Mesendoderm (in vitro differentiated cells): ENCODE measurements around the gene PICALM.

Experiments used
- DNase-seq: peaks from one replicate; pipeline ENCODE4 v3.0.0; 2013
- H2AK5ac ChIP-seq: 2 replicates; pipeline ENCODE4 v1.6.1; 2013; ENCODE audit warnings: low read length, inconsistent platforms
- H2BK120ac ChIP-seq: 2 replicates; pipeline ENCODE4 v1.6.1; 2013; ENCODE audit warnings: low read depth, mild to moderate bottlenecking, low read length, moderate library complexity, mixed read lengths
- H2BK15ac ChIP-seq: replicated peaks from 2 replicates; pipeline ENCODE4 v1.6.1; 2013; ENCODE audit warnings: low read depth, mild to moderate bottlenecking, moderate library complexity
- H2BK5ac ChIP-seq: 2 replicates; pipeline ENCODE4 v1.6.1; 2013; ENCODE audit warnings: low read length, inconsistent platforms
- H3K18ac ChIP-seq: 2 replicates; pipeline ENCODE4 v1.6.1; 2013; ENCODE audit warnings: mild to moderate bottlenecking, low read length, mixed read lengths
- H3K23ac ChIP-seq: one replicate; pipeline ENCODE4 v1.6.1; 2013; ENCODE audit warnings: low read length
- H3K27ac ChIP-seq: 2 replicates; pipeline ENCODE4 v1.5.1; 2013; ENCODE audit warnings: low read depth, mild to moderate bottlenecking, inconsistent platforms, low read length, moderate library complexity
- H3K27me3 ChIP-seq: 2 replicates; pipeline ENCODE4 v1.6.1; 2013; ENCODE audit warnings: low read length, control low read depth, mild to moderate bottlenecking, inconsistent platforms; ENCODE audit not compliant: insufficient read depth, poor library complexity
- H3K36me3 ChIP-seq: 2 replicates; pipeline ENCODE4 v1.6.1; 2013; ENCODE audit warnings: low read length, inconsistent platforms; ENCODE audit not compliant: control insufficient read depth, insufficient read depth
- H3K4ac ChIP-seq: one replicate; pipeline ENCODE4 v1.6.1; 2013; ENCODE audit warnings: low read depth, mild to moderate bottlenecking, low read length, moderate library complexity
- H3K4me1 ChIP-seq: 2 replicates; pipeline ENCODE4 v1.6.1; 2013; ENCODE audit warnings: low read depth, low read length, inconsistent platforms; ENCODE audit not compliant: control insufficient read depth
- H3K4me2 ChIP-seq: 2 replicates; pipeline ENCODE4 v1.6.1; 2013; ENCODE audit warnings: low read length
- H3K4me3 ChIP-seq: 2 replicates; pipeline ENCODE4 v1.5.1; 2013; ENCODE audit warnings: mild to moderate bottlenecking, low read length
- H3K56ac ChIP-seq: one replicate; pipeline ENCODE4 v1.6.1; 2013; ENCODE audit warnings: low read length
- H3K79me1 ChIP-seq: 2 replicates; pipeline ENCODE4 v1.6.1; 2013; ENCODE audit warnings: low read length, inconsistent platforms
- H3K79me2 ChIP-seq: 2 replicates; pipeline ENCODE4 v1.6.1; 2013; ENCODE audit warnings: mild to moderate bottlenecking, low read length; ENCODE audit not compliant: control insufficient read depth, insufficient read depth
- H3K9ac ChIP-seq: 2 replicates; pipeline ENCODE4 v1.6.1; 2013; ENCODE audit warnings: low read length, inconsistent platforms
- H4K5ac ChIP-seq: one replicate; pipeline ENCODE4 v1.6.1; 2013; ENCODE audit warnings: low read length
- H4K8ac ChIP-seq: one replicate; pipeline ENCODE4 v1.6.1; 2013; ENCODE audit warnings: low read depth, mild to moderate bottlenecking, control low read depth, low read length, moderate library complexity
- WGBS: extraction: QIAGEN DNeasy Blood & Tissue Kit; methylation state at CpG from one replicate; pipeline ENCODE4 v1.1.7; 2013; ENCODE audit warnings: low lambda C conversion rate, missing lambda C conversion rate; ENCODE audit not compliant: insufficient coverage; ENCODE audit errors: extremely low coverage; 5-methylcytosine and 5-hydroxymethylcytosine counted together

PICALM gene

GRCh38 chr11:86079421-86079820 lies 10.5 kb upstream of the PICALM start:
- Histone ChIP-seq H3K4me3 (no peak overlapping the region), H2BK120ac (no peak overlapping the region), H3K4me2 (no peak overlapping the region), H3K36me3 (no peaks in the 10 kb centered on the region), H4K5ac (no peak overlapping the region), H3K9ac (no peak overlapping the region), H2BK15ac (no peak overlapping the region), H3K23ac (no peak overlapping the region), H4K8ac (no peak overlapping the region), H3K56ac (no peak overlapping the region), H3K4ac (no peak overlapping the region), H3K79me1 (no peaks in the 10 kb centered on the region), H3K18ac (no peak overlapping the region), H3K4me1 (no peaks in the 10 kb centered on the region), H3K79me2 (no peaks in the 10 kb centered on the region), H2BK5ac (no peak overlapping the region), H3K27ac (no peak overlapping the region), H3K27me3 (no peaks in the 10 kb centered on the region), H2AK5ac (no peak overlapping the region)
- no CpG with 5 or more reads among the region's 3 CpGs for WGBS
- no peak for DNase-seq

GRCh38 chr11:86073948-86074347 lies 5.1 kb upstream of the PICALM start:
- no peak overlapping the region for H4K8ac ChIP-seq
- no CpG with 5 or more reads among the region's 2 CpGs for WGBS
- no peak overlapping the region for H3K4me3 ChIP-seq
- H3K27me3 ChIP-seq: no peaks in the 10 kb centered on the region
- no peak for DNase-seq
- no peak overlapping the region for H3K9ac ChIP-seq
- H2BK120ac ChIP-seq: no peak overlapping the region
- H2BK5ac ChIP-seq: no peak overlapping the region
- no peak overlapping the region for H3K23ac ChIP-seq
- H3K4me2 ChIP-seq: no peak overlapping the region
- H3K36me3 ChIP-seq: no peaks in the 10 kb centered on the region
- H3K79me1 ChIP-seq: no peaks in the 10 kb centered on the region
- H3K4ac ChIP-seq: no peak overlapping the region
- H4K5ac ChIP-seq: no peak overlapping the region
- no peak overlapping the region for H3K56ac ChIP-seq
- H3K27ac ChIP-seq: no peak overlapping the region
- H3K4me1 ChIP-seq: peaks cover 2% of the 10 kb centered on the region
- H3K79me2 ChIP-seq: no peaks in the 10 kb centered on the region
- H2AK5ac ChIP-seq: no peak overlapping the region
- no peak overlapping the region for H2BK15ac ChIP-seq
- no peak overlapping the region for H3K18ac ChIP-seq

DNA sequence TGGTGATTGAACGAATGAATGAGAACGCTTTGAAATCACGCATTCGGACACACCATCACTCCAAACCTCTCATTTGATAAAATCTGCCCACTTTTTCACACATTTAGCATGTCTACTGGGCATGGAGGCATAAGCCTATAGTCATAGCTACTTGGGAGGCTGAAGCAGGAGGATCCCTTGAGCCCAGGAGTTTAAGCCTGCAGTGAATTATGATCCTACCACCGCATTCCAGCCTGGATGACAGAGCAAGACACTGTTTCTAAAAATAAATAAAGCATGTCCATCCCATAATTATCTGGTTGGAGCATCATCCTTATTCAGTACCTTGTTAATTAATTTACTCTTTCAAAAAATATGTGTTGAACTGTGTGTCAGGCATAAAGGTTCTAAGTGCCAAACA lies 3.3 kb upstream of the PICALM start:
- Histone ChIP-seq H3K18ac (no peak overlapping the region), H2BK120ac (no peak overlapping the region), H3K4ac (no peak overlapping the region), H4K5ac (no peak overlapping the region), H3K27ac (no peak overlapping the region), H2BK5ac (no peak overlapping the region), H3K79me2 (peaks cover 14% of the 10 kb centered on the region), H4K8ac (no peak overlapping the region), H2AK5ac (no peak overlapping the region), H3K4me3 (no peak overlapping the region), H3K4me2 (no peak overlapping the region), H3K9ac (no peak overlapping the region), H3K4me1 (peaks cover 2% of the 10 kb centered on the region), H3K56ac (no peak overlapping the region), H3K36me3 (no peaks in the 10 kb centered on the region), H3K27me3 (no peaks in the 10 kb centered on the region), H3K23ac (no peak overlapping the region), H2BK15ac (no peak overlapping the region), H3K79me1 (no peaks in the 10 kb centered on the region)
- DNase-seq: no peak
- no CpG with 5 or more reads among the region's 5 CpGs for WGBS

DNA sequence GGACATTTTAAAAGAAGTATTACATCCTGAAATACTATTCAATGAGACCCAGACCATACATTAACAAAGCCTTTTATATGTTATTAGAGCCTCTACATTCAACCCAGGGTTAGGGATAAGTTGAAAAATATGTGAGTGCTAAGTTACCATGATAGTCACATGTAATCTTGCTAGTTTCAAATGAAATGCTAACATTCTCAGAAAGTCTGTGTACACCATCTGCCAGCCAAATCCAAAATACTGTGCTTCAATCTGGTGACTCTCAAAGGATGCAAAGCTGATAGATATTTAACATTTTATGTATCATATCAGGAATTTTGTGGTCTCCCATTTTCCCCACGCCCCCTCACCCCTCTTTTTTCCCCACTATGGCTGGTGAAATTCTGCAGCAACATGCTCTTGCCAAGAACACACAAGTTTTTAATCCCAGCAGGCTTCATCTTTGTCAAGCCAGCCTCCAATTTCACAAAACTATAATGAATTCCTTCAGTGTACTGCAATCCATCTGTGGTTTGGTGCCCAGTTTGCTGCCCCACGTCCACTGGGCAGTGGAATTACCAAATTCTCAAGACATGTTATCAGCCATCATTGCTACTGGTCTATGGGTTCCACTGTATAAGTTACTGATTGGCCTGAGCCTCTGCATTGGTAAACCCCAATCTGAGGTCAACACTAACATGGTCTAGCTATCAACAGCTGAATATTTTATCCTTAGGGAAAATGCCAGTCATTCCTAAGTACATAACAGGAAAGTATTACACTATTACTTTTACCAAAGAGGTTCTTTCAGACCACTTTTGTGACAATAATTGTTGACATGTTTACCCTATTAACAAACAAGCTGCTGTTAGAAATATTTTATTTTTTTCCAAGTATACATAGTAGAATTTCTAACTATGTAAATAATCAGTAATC lies 1.5 kb upstream of the PICALM start:
- peak overlapping the region; percentile 8 for H2BK15ac ChIP-seq

DNA sequence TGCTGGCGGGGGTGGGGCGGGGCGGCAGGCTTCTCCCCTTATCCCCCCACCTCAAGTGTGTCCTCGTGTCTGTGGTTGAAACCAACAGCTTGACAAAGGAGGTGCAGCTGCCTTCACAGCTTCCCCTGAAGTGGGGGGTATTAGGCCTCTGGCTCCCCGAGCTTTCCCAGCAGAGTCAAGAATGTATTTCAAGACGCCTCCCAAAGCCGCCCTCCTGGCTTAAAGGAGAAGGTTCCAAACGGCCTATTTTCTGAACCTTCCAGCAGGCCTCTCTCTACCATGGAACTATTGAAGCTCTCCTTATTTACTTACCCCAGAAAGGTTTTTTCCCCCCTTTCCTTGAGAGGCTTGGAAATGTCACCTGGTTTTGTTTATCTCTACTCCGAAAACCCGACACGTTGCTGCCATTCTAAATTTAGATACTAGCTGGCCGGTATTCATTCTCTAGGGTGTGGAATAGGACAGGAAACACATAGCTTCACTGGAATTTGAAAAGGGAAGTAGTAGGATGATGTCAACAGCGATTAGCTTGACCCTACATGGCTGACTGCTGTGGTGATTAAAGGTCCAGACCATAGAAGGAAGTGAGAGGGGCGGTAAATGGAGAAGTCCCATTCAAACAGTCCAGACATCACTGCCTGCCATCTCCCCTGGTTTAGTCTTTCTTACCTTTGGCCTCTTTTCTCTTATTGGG lies 671 bp upstream of the PICALM start:
- Histone ChIP-seq H3K36me3 (no peaks in the 10 kb centered on the region), H3K27me3 (no peaks in the 10 kb centered on the region), H3K4me2 (peak overlapping the region; percentile 12), H2AK5ac (no peak overlapping the region), H3K23ac (no peak overlapping the region), H3K4me1 (peaks cover 3% of the 10 kb centered on the region), H4K5ac (no peak overlapping the region), H4K8ac (peak overlapping the region; percentile 97), H3K79me2 (peaks cover 40% of the 10 kb centered on the region), H2BK5ac (peak overlapping the region; percentile 44), H3K56ac (peak overlapping the region; percentile 84), H2BK15ac (peak overlapping the region; percentile 21), H3K4ac (peak overlapping the region; percentile 84), H3K9ac (peak overlapping the region; percentile 58), H3K4me3 (no peak overlapping the region), H3K27ac (peak overlapping the region; percentile 90), H3K18ac (peak overlapping the region; percentile 97), H2BK120ac (peak overlapping the region; percentile 96), H3K79me1 (no peaks in the 10 kb centered on the region)
- DNase-seq: peak; percentile 98
- WGBS: no CpG with 5 or more reads among the region's 14 CpGs

More for the DNA sequence above, 1.5 kb upstream of the PICALM start:
- no peak overlapping the region for H3K23ac ChIP-seq
- no peak overlapping the region for H3K4ac ChIP-seq
- H3K27me3 ChIP-seq: no peaks in the 10 kb centered on the region
- no peak overlapping the region for H3K9ac ChIP-seq
- peaks cover 2% of the 10 kb centered on the region for H3K4me1 ChIP-seq
- peak overlapping the region; percentile 96 for H2BK120ac ChIP-seq
- peak overlapping the region; percentile 84 for H3K56ac ChIP-seq
- WGBS: no CpG with 5 or more reads among the region's 2 CpGs
- peak overlapping the region; percentile 47 for H2BK5ac ChIP-seq
- peak overlapping the region; percentile 54 for H2AK5ac ChIP-seq
- peaks cover 31% of the 10 kb centered on the region for H3K79me2 ChIP-seq
- H3K4me3 ChIP-seq: no peak overlapping the region
- H3K27ac ChIP-seq: peak overlapping the region; percentile 90
- H3K18ac ChIP-seq: peak overlapping the region; percentile 61
- H4K5ac ChIP-seq: no peak overlapping the region
- no peaks in the 10 kb centered on the region for H3K79me1 ChIP-seq
- H4K8ac ChIP-seq: no peak overlapping the region
- no peak overlapping the region for H3K4me2 ChIP-seq
- no peak for DNase-seq
- no peaks in the 10 kb centered on the region for H3K36me3 ChIP-seq
